ENCODE measurements around the gene KCNH6. TPM values are rescaled to one million over a fixed set of nuclear protein-coding genes. Genes with fewer than 3 reads are reported as not detected.

Gene KCNH6
- total RNA-seq, 4 donors from 2014 or later, result not detected

GRCh38 chr17:63542218-63542545 is 19.0 kb downstream of the KCNH6 start:
- Histone ChIP-seq H3K4me3 (no peak overlapping the region), H3K27ac (no peak overlapping the region), H3K27me3 (peaks cover 0 to 10% of the 10 kb centered on the region in 2 donors), H3K36me3 (no peaks in the 10 kb centered on the region), H3K9me3 (no peaks in the 10 kb centered on the region), H3K4me1 (peaks cover 0 to 8% of the 10 kb centered on the region in 2 donors)
- DNase-seq, result no peak
- no peak for TF ChIP-seq POLR2A (IDR thresholded peaks at IDR 0.05)
- no peak for TF ChIP-seq CTCF (IDR thresholded peaks at IDR 0.05)
- intact Hi-C loops (cut with DNase I; ENCODE audit: low total_unique reads), result no loop called here

GRCh38 chr17:63542942-63543821 is 20.0 kb downstream of the KCNH6 start:
- intact Hi-C loops (cut with DNase I; ENCODE audit: low total_unique reads), result no loop called here
- Histone ChIP-seq H3K27ac (no peak overlapping the region), H3K4me3 (no peak overlapping the region), H3K9me3 (no peaks in the 10 kb centered on the region), H3K36me3 (no peaks in the 10 kb centered on the region), H3K27me3 (peaks cover 0 to 10% of the 10 kb centered on the region in 2 donors), H3K4me1 (peaks cover 0 to 5% of the 10 kb centered on the region in 2 donors)
- TF ChIP-seq CTCF (IDR thresholded peaks at IDR 0.05) (no peak), POLR2A (IDR thresholded peaks at IDR 0.05) (no peak)
- DNase-seq, result no peak

- intact Hi-C loops (cut with DNase I; ENCODE audit: low total_unique reads), result no loop called here
- Histone ChIP-seq H3K36me3 (no peaks in the 10 kb centered on the region), H3K4me3 (no peak overlapping the region), H3K4me1 (no peaks in the 10 kb centered on the region), H3K27me3 (peaks cover 0 to 4% of the 10 kb centered on the region in 2 donors), H3K9me3 (no peaks in the 10 kb centered on the region), H3K27ac (no peak overlapping the region)
- no peak for TF ChIP-seq CTCF (IDR thresholded peaks at IDR 0.05)
- TF ChIP-seq POLR2A (IDR thresholded peaks at IDR 0.05), result no peak
- no peak for DNase-seq
Measured at GRCh38 chr17:63543822-63544420, 20.8 kb downstream of the KCNH6 start.

GRCh38 chr17:63544467-63545301 is 21.5 kb downstream of the KCNH6 start:
- intact Hi-C loops (cut with DNase I; ENCODE audit: low total_unique reads), result no loop called here
- H3K4me1 ChIP-seq, result no peaks in the 10 kb centered on the region
- H3K9me3 ChIP-seq, result no peaks in the 10 kb centered on the region
- H3K36me3 ChIP-seq, result no peaks in the 10 kb centered on the region
- no peak overlapping the region for H3K4me3 ChIP-seq
- no peak for DNase-seq
- H3K27ac ChIP-seq, result no peak overlapping the region
- TF ChIP-seq CTCF (IDR thresholded peaks at IDR 0.05), result no peak
- no peak for TF ChIP-seq POLR2A (IDR thresholded peaks at IDR 0.05)
- H3K27me3 ChIP-seq, result no peaks in the 10 kb centered on the region
